ENCODE data around the gene DSE.

Gene DSE

GRCh38 chr6:116386581-116387299 is 16.0 kb downstream of the DSE start:
- no peak for DNase-seq (ENCODE audit: low read depth in 3 of 3, low spot score in 1 of 3)

GRCh38 chr6:116387374-116387773 is 16.6 kb downstream of the DSE start:
- DNase-seq (ENCODE audit: low read depth in 3 of 3, low spot score in 1 of 3) = no peak

- DNase-seq (ENCODE audit: low read depth in 3 of 3, low spot score in 1 of 3) = no peak
Observed at GRCh38 chr6:116388924-116389323, 18.2 kb downstream of the DSE start.

GRCh38 chr6:116389357-116389756 is 18.6 kb downstream of the DSE start:
- no peak for DNase-seq (ENCODE audit: low read depth in 3 of 3, low spot score in 1 of 3)

- no peak for DNase-seq (ENCODE audit: low read depth in 3 of 3, low spot score in 1 of 3)
Observed at GRCh38 chr6:116390581-116390980, 19.8 kb downstream of the DSE start.

- no peak for DNase-seq (ENCODE audit: low read depth in 3 of 3, low spot score in 1 of 3)
Observed at GRCh38 chr6:116392132-116393013, 21.6 kb downstream of the DSE start.

- no peak for DNase-seq (ENCODE audit: low read depth in 3 of 3, low spot score in 1 of 3)
Observed at GRCh38 chr6:116393430-116393829, 22.7 kb downstream of the DSE start.

- no peak for DNase-seq (ENCODE audit: low read depth in 3 of 3, low spot score in 1 of 3)
Observed at GRCh38 chr6:116395647-116396046, 24.9 kb downstream of the DSE start.

GRCh38 chr6:116396441-116396840 is 25.7 kb downstream of the DSE start:
- no peak for DNase-seq (ENCODE audit: low read depth in 3 of 3, low spot score in 1 of 3)

- no peak for DNase-seq (ENCODE audit: low read depth in 3 of 3, low spot score in 1 of 3)
Observed at GRCh38 chr6:116397914-116398313, 27.2 kb downstream of the DSE start.

GRCh38 chr6:116398316-116399010 is 27.7 kb downstream of the DSE start:
- DNase-seq (ENCODE audit: low read depth in 3 of 3, low spot score in 1 of 3) = no peak

GRCh38 chr6:116399287-116399686 is 28.5 kb downstream of the DSE start:
- no peak for DNase-seq (ENCODE audit: low read depth in 3 of 3, low spot score in 1 of 3)

GRCh38 chr6:116400328-116400727 is 29.6 kb downstream of the DSE start:
- DNase-seq (ENCODE audit: low read depth in 3 of 3, low spot score in 1 of 3) = no peak

GRCh38 chr6:116402108-116402937 is 31.6 kb downstream of the DSE start:
- DNase-seq (ENCODE audit: low read depth in 3 of 3, low spot score in 1 of 3) = no peak

- DNase-seq (ENCODE audit: low read depth in 3 of 3, low spot score in 1 of 3) = no peak
Observed at GRCh38 chr6:116403205-116403604, 32.5 kb downstream of the DSE start.

GRCh38 chr6:116404696-116405095 is 33.9 kb downstream of the DSE start:
- DNase-seq (ENCODE audit: low read depth in 3 of 3, low spot score in 1 of 3) = no peak

- DNase-seq (ENCODE audit: low read depth in 3 of 3, low spot score in 1 of 3) = no peak
Observed at GRCh38 chr6:116405138-116405537, 34.4 kb downstream of the DSE start.

- DNase-seq (ENCODE audit: low read depth in 3 of 3, low spot score in 1 of 3) = no peak
Observed at GRCh38 chr6:116405652-116406356, 35.1 kb downstream of the DSE start.

GRCh38 chr6:116406678-116407345 is 36.1 kb downstream of the DSE start:
- DNase-seq (ENCODE audit: low read depth in 3 of 3, low spot score in 1 of 3) = no peak

- DNase-seq (ENCODE audit: low read depth in 3 of 3, low spot score in 1 of 3) = no peak
Observed at GRCh38 chr6:116408491-116408890, 37.7 kb downstream of the DSE start.
